ENCODE measurements around the gene CHMP5.

DNA sequence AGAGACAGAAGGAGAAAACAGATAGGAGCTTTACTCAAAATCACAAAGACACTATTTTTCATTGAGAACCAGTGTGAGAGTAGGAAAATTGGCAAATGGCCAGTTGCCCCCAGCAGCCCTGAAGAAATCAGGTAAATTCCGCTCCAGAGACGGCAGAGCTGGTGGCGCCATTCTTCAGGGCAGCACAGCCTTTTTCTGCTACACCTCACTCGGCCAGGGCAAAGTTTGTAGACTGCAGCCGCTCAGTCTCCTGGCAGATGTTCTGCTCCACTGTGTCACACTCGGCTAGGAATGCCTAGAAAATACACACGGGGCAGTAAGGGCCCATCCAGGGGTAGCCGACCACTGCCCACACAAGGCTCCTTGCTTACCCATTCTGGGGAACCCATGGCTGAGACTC lies 9.8 kb upstream of the CHMP5 start:
- no peak for TF ChIP-seq POLR2A (IDR thresholded peaks at IDR 0.05)
- TF ChIP-seq, protein P1, sequence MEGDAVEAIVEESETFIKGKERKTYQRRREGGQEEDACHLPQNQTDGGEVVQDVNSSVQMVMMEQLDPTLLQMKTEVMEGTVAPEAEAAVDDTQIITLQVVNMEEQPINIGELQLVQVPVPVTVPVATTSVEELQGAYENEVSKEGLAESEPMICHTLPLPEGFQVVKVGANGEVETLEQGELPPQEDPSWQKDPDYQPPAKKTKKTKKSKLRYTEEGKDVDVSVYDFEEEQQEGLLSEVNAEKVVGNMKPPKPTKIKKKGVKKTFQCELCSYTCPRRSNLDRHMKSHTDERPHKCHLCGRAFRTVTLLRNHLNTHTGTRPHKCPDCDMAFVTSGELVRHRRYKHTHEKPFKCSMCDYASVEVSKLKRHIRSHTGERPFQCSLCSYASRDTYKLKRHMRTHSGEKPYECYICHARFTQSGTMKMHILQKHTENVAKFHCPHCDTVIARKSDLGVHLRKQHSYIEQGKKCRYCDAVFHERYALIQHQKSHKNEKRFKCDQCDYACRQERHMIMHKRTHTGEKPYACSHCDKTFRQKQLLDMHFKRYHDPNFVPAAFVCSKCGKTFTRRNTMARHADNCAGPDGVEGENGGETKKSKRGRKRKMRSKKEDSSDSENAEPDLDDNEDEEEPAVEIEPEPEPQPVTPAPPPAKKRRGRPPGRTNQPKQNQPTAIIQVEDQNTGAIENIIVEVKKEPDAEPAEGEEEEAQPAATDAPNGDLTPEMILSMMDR (IDR thresholded peaks at IDR 0.05) = no peak

Measured in thyroid gland (tissue), 4 donors.